Activated CD4-positive, alpha-beta T cell treated with anti-CD3 and anti-CD28 coated beads for 48 hours (primary cell): ENCODE data around the gene ZMIZ2.
"Not testable (repeated sequence)": the region's sequence is repeated elsewhere in the genome, so short reads cannot be mapped to it uniquely, and the experiment has no call there.

Experiments used
- DNase-seq: peaks from one replicate; pipeline ENCODE4 v3.0.0-alpha.2; 2020

Gene ZMIZ2

GRCh38 chr7:44803828-44804519 lies 55.3 kb downstream of the ZMIZ2 start:
- not testable (repeated sequence) for DNase-seq

- no peak for DNase-seq
Measured at GRCh38 chr7:44805950-44806349, 57.3 kb downstream of the ZMIZ2 start.

GRCh38 chr7:44808914-44809393 lies 60.3 kb downstream of the ZMIZ2 start:
- DNase-seq: no peak

GRCh38 chr7:44811093-44811492 lies 62.4 kb downstream of the ZMIZ2 start:
- DNase-seq: no peak

GRCh38 chr7:44811571-44811970 lies 62.9 kb downstream of the ZMIZ2 start:
- DNase-seq: no peak

GRCh38 chr7:44814919-44815318 lies 66.3 kb downstream of the ZMIZ2 start:
- no peak for DNase-seq

- DNase-seq: no peak
Measured at GRCh38 chr7:44819292-44819691, 70.6 kb downstream of the ZMIZ2 start.
